ENCODE measurements around the gene LMBR1L. TPM values are rescaled to one million over a fixed set of nuclear protein-coding genes. Genes with fewer than 3 reads are reported as not detected.

The LMBR1L gene
- total RNA-seq, 1 experiment from 2014 or later: 78.2 TPM

DNA sequence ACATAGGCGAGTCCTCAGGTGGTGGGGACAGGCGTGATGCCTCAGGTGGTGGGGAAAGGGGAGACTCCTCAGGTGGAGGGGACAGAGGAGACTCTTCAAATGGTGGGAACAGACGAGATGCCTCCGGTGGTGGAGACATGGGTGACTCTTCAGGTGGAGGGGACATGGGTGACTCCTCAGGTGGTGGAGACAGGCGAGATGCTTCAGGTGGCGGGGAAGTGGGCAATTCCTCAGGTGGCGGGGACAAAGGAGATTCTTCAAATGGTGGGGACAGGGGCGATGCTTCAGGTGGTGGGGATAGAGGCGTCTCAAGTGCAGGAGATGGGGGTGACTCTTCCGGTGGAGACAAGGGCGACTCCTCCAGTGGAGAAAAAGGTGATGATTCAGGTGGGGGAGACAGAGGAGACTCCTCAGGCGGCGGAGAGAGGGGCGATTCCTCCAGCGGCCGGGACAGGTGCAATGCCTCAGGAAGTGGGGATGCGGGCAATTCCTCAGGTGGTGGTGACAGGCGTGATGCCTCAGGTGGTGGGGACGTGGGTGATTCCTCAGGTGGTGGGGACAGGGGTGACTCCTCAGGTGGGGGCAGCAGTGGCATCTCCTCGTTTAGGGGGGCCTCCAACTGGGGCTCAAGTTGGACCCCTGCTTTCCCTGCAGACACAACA is 58.7 kb downstream of the LMBR1L start:
- CTCF ChIA-PET: interaction anchor here (0.5 kb wide), 1 partner anchor 63 kb away, joined by 3 read pairs; no protein-coding TSS in a partner anchor
- H3K27ac Mint-ChIP-seq: no peak overlapping the region
- no peak for ATAC-seq
- POLR2A ChIA-PET: interaction anchor here (0.6 kb wide), 1 partner anchor 70 kb away, joined by 5 read pairs; no protein-coding TSS in a partner anchor
- H3K4me3 Mint-ChIP-seq: no peak overlapping the region
- no peaks in the 10 kb centered on the region for H3K9me3 Mint-ChIP-seq
- TF ChIP-seq, protein P1, sequence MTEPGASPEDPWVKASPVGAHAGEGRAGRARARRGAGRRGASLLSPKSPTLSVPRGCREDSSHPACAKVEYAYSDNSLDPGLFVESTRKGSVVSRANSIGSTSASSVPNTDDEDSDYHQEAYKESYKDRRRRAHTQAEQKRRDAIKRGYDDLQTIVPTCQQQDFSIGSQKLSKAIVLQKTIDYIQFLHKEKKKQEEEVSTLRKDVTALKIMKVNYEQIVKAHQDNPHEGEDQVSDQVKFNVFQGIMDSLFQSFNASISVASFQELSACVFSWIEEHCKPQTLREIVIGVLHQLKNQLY (CRISPR knock-in tag; IDR thresholded peaks at IDR 0.05): no peak
- no peak for TF ChIP-seq CBFB (CRISPR knock-in tag; IDR thresholded peaks at IDR 0.05; ENCODE audit: low read depth)
- TF ChIP-seq, protein P2, sequence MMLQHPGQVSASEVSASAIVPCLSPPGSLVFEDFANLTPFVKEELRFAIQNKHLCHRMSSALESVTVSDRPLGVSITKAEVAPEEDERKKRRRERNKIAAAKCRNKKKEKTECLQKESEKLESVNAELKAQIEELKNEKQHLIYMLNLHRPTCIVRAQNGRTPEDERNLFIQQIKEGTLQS (CRISPR knock-in tag; conservative IDR thresholded peaks at IDR 0.05): no peak
- no peak for TF ChIP-seq ZNF423 (CRISPR knock-in tag; IDR thresholded peaks at IDR 0.05)
- TF ChIP-seq ZNF219 (CRISPR knock-in tag; IDR thresholded peaks at IDR 0.05; ENCODE audit: borderline replicate concordance): no peak
- TF ChIP-seq, protein P3, sequence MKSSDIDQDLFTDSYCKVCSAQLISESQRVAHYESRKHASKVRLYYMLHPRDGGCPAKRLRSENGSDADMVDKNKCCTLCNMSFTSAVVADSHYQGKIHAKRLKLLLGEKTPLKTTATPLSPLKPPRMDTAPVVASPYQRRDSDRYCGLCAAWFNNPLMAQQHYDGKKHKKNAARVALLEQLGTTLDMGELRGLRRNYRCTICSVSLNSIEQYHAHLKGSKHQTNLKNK (CRISPR knock-in tag; IDR thresholded peaks at IDR 0.05): no peak
- TF ChIP-seq TCF7 (CRISPR knock-in tag; IDR thresholded peaks at IDR 0.05; ENCODE audit: low read depth): no peak
- TF ChIP-seq RELA (CRISPR knock-in tag; IDR thresholded peaks at IDR 0.05; ENCODE audit: borderline replicate concordance): no peak
- no peak for TF ChIP-seq RORB (CRISPR knock-in tag; IDR thresholded peaks at IDR 0.05)
- no peak for TF ChIP-seq GRHL2 (CRISPR knock-in tag; IDR thresholded peaks at IDR 0.05; ENCODE audit: insufficient replicate concordance, severe bottlenecking)
- TF ChIP-seq, protein P4, sequence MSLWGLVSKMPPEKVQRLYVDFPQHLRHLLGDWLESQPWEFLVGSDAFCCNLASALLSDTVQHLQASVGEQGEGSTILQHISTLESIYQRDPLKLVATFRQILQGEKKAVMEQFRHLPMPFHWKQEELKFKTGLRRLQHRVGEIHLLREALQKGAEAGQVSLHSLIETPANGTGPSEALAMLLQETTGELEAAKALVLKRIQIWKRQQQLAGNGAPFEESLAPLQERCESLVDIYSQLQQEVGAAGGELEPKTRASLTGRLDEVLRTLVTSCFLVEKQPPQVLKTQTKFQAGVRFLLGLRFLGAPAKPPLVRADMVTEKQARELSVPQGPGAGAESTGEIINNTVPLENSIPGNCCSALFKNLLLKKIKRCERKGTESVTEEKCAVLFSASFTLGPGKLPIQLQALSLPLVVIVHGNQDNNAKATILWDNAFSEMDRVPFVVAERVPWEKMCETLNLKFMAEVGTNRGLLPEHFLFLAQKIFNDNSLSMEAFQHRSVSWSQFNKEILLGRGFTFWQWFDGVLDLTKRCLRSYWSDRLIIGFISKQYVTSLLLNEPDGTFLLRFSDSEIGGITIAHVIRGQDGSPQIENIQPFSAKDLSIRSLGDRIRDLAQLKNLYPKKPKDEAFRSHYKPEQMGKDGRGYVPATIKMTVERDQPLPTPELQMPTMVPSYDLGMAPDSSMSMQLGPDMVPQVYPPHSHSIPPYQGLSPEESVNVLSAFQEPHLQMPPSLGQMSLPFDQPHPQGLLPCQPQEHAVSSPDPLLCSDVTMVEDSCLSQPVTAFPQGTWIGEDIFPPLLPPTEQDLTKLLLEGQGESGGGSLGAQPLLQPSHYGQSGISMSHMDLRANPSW (CRISPR knock-in tag; conservative IDR thresholded peaks at IDR 0.05; ENCODE audit: low read depth): no peak
- no peak for TF ChIP-seq ZNF317 (CRISPR knock-in tag; IDR thresholded peaks at IDR 0.05; ENCODE audit: borderline replicate concordance, low read depth)
- no peak for TF ChIP-seq SP1 (CRISPR knock-in tag; conservative IDR thresholded peaks at IDR 0.05)
- no peak for TF ChIP-seq TEAD1 (CRISPR knock-in tag; IDR thresholded peaks at IDR 0.05)
- no peak for TF ChIP-seq SOX15 (CRISPR knock-in tag; IDR thresholded peaks at IDR 0.05)
- H3K4me1 Mint-ChIP-seq: peaks cover 15% of the 10 kb centered on the region
- no peaks in the 10 kb centered on the region for H3K27me3 Mint-ChIP-seq (ENCODE audit: low read depth)
- no peak for DNase-seq (ENCODE audit: low spot score)
- peaks cover 81% of the 10 kb centered on the region for H3K36me3 Mint-ChIP-seq

DNA sequence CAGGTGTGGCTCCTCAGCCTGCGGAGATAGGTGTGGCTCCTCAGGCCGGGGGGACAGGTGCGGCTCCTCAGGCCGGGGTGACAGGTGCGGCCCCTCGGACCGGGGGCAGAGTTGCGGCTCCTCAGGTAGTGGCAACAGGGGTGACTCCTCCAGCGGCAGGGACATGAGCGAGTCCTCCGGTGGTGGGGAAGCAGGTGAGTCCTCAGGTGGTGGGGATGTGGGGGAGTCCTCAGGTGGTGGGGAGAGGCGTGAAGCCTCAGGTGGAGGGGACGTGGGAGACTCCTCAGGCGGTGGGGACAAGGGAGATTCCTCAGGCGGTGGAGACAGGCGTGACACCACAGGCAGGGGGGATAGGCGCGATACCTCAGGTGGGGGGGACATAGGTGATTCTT is 59.3 kb downstream of the LMBR1L start:
- no peak for TF ChIP-seq ZNF317 (CRISPR knock-in tag; IDR thresholded peaks at IDR 0.05; ENCODE audit: borderline replicate concordance, low read depth)
- no peak for TF ChIP-seq ZNF263 (CRISPR knock-in tag; IDR thresholded peaks at IDR 0.05; ENCODE audit: low read depth)
- no peak for TF ChIP-seq NR2C2 (CRISPR knock-in tag; IDR thresholded peaks at IDR 0.05)
- TF ChIP-seq, protein P5, sequence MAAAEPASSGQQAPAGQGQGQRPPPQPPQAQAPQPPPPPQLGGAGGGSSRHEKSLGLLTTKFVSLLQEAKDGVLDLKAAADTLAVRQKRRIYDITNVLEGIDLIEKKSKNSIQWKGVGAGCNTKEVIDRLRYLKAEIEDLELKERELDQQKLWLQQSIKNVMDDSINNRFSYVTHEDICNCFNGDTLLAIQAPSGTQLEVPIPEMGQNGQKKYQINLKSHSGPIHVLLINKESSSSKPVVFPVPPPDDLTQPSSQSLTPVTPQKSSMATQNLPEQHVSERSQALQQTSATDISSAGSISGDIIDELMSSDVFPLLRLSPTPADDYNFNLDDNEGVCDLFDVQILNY (CRISPR knock-in tag; IDR thresholded peaks at IDR 0.05): no peak
- no peak for TF ChIP-seq OVOL2 (CRISPR knock-in tag; IDR thresholded peaks at IDR 0.05; ENCODE audit: borderline replicate concordance)
- TF ChIP-seq, protein P1 (CRISPR knock-in tag; IDR thresholded peaks at IDR 0.05): no peak
- CTCF ChIA-PET: interaction anchor here (1.1 kb wide), 1 partner anchor 37 kb away, joined by 3 read pairs; no protein-coding TSS in a partner anchor

More for the DNA sequence above, 59.3 kb downstream of the LMBR1L start:
- Mint-ChIP-seq H3K27me3 (ENCODE audit: low read depth) (no peaks in the 10 kb centered on the region), H3K27ac (no peak overlapping the region), H3K4me3 (no peak overlapping the region), H3K36me3 (peaks cover 87% of the 10 kb centered on the region), H3K4me1 (peaks cover 10% of the 10 kb centered on the region), H3K9me3 (no peaks in the 10 kb centered on the region)
- POLR2A ChIA-PET: no interaction called here
- ATAC-seq: no peak
- no peak for DNase-seq (ENCODE audit: low spot score)
